K562 (cell line): Measurements from ENCODE around the gene NINL. TPM values are rescaled to one million over a fixed set of nuclear protein-coding genes. Genes with fewer than 3 reads are reported as not detected.
"Not testable (repeated sequence)": the region's sequence is repeated elsewhere in the genome, so short reads cannot be mapped to it uniquely, and the experiment has no call there.

ENCODE experiments used
- ATAC-seq: fragments of 200-7000 bp; cut with Tn5 transposase; 3 replicates; pipeline ENCODE4 v1.9.1; 2020; ENCODE audit warnings: moderate library complexity
- BruUV-seq: library from RNA; stranded (reverse); fragments of 400-500 nt; replicated peaks from 2 replicates; lab custom pipeline; 2021; lab: Mats Ljungman, UMichigan
- CTCF ChIA-PET: fragments of 300-600 bp; formaldehyde crosslinking; extraction: SDS; loops from one replicate; lab custom pipeline; 2021; ENCODE audit warnings: low intra/inter-chr PET ratio; lab: Yijun Ruan, JAX
- POLR2A ChIA-PET: fragments of 300-600, 350-650 bp; sonication (Branson Sonifier 250); formaldehyde crosslinking; extraction: SDS; loops from one replicate; lab custom pipeline; 2021; ENCODE audit warnings: antibody characterized with exemption, inconsistent platforms; lab: Yijun Ruan, JAX
- DNase-seq, 4 experiments: peaks; one replicate each; pipeline versions ENCODE4 v3.0.0 to v3.0.0-alpha.2; 2011 to 2018; ENCODE audit warnings: low spot score in 3 of 4, mixed read lengths in 3 of 4; ENCODE audit errors: extremely low read depth in 1 of 4
- FAIRE-seq: peaks from 2 replicates; lab custom pipeline; 2011; peaks lifted over from hg19 to GRCh38; lab: Jason Lieb, UNC
- H2AFZ ChIP-seq: 2 replicates; pipeline ENCODE4 v1.6.0; 2011; ENCODE audit warnings: low read depth, low read length, control low read depth, inconsistent platforms
- H3K27ac ChIP-seq: fragments of 200-600 bp; 3 replicates; pipeline ENCODE4 v1.8.0; 2011; ENCODE audit warnings: low read depth, mild to moderate bottlenecking, control low read depth, inconsistent platforms, low read length, moderate library complexity, mixed read lengths; ENCODE audit errors: extremely low read depth
- H3K27me3 ChIP-seq, 2 experiments: fragments of 300-600 bp in 1 of 2; 2 replicates in 1 of 2; 3 replicates in 1 of 2; pipeline versions ENCODE4 v1.6.0 to v1.8.0; 2011; ENCODE audit warnings: inconsistent platforms in 2 of 2, low read length in 2 of 2, mild to moderate bottlenecking in 1 of 2, mixed read lengths in 1 of 2, moderate library complexity in 1 of 2; ENCODE audit not compliant: control insufficient read depth in 2 of 2, insufficient read depth in 2 of 2
- H3K36me3 ChIP-seq: fragments of 300-600 bp; 3 replicates; pipeline ENCODE4 v1.8.0; 2011; ENCODE audit warnings: mild to moderate bottlenecking, low read length, inconsistent platforms; ENCODE audit not compliant: control insufficient read depth, insufficient read depth
- H3K4me1 ChIP-seq, 2 experiments: fragments of 200-600 bp in 1 of 2; replicated peaks in 1 of 2; 2 replicates in 1 of 2; 3 replicates in 1 of 2; pipeline versions ENCODE4 v1.5.1 to v1.8.0; 2011; ENCODE audit warnings: inconsistent platforms in 2 of 2, low read length in 2 of 2, mild to moderate bottlenecking in 1 of 2, mixed read lengths in 1 of 2, moderate library complexity in 1 of 2; ENCODE audit not compliant: control insufficient read depth in 2 of 2, insufficient read depth in 2 of 2
- H3K4me2 ChIP-seq: 2 replicates; pipeline ENCODE4 v1.6.1; 2011; ENCODE audit warnings: low read length, control low read depth, inconsistent platforms, mixed read lengths; ENCODE audit not compliant: insufficient read depth
- H3K4me3 ChIP-seq: fragments of 200-600 bp; sonication (generic), shearing (Covaris generic); 2 replicates; pipeline ENCODE4 v1.5.1; 2016; ENCODE audit warnings: control low read depth, inconsistent platforms
- H3K79me2 ChIP-seq: fragments of 200-600 bp; 3 replicates; pipeline ENCODE4 v1.8.0; 2011; ENCODE audit warnings: low read length, inconsistent platforms; ENCODE audit not compliant: control insufficient read depth, insufficient read depth
- H3K9ac ChIP-seq, 2 experiments: 2 replicates each; pipeline versions ENCODE4 v1.6.0 to v1.6.1; 2011; ENCODE audit warnings: low read depth in 2 of 2, low read length in 2 of 2, control low read depth in 1 of 2, inconsistent platforms in 1 of 2, mild to moderate bottlenecking in 1 of 2, mixed read lengths in 1 of 2; ENCODE audit not compliant: insufficient read depth in 1 of 2
- H3K9me1 ChIP-seq: one replicate; pipeline ENCODE4 v1.6.0; 2011; ENCODE audit warnings: inconsistent platforms, mild to moderate bottlenecking, low read length, moderate library complexity; ENCODE audit not compliant: control insufficient read depth, insufficient read depth
- H3K9me3 ChIP-seq: replicated peaks from 2 replicates; pipeline ENCODE4 v1.5.1; 2011; ENCODE audit warnings: low read depth, low read length, inconsistent platforms; ENCODE audit not compliant: control insufficient read depth, insufficient read depth
- H4K20me1 ChIP-seq: replicated peaks from 2 replicates; pipeline ENCODE4 v1.6.1; 2011; ENCODE audit warnings: low read length, inconsistent platforms, mixed read lengths; ENCODE audit not compliant: control insufficient read depth, insufficient read depth
- ETV6 ChIP-seq, 3 experiments: fragments of 150-350 bp in 1 of 3; sonication (generic) in 1 of 3; formaldehyde crosslinking in 1 of 3; IDR thresholded peaks; 2 replicates each; pipeline versions ENCODE4 v1.6.1 to v1.8.0; 2014 to 2022; ENCODE audit warnings: borderline replicate concordance in 2 of 3, low read depth in 2 of 3, antibody characterized with exemption in 1 of 3, low read length in 1 of 3, mild to moderate bottlenecking in 1 of 3, missing genetic modification reagents in 1 of 3
- MCM7 ChIP-seq, 2 experiments: fragments of 450-650 bp; IDR thresholded peaks; 2 replicates each; pipeline ENCODE4 v1.6.1; 2016 to 2018
- ZFX ChIP-seq: sonication (generic); formaldehyde crosslinking; IDR thresholded peaks from 2 replicates; pipeline ENCODE4 v1.8.0; 2022; ENCODE audit warnings: mild to moderate bottlenecking, missing genetic modification reagents, moderate library complexity
- WGBS: fragments of 100-300 bp; shearing (Covaris generic); methylation state at CpG from one replicate; pipeline ENCODE4 v1.1.6; 2016; ENCODE audit warnings: low coverage, mixed read lengths; ENCODE audit not compliant: insufficient coverage; ENCODE audit errors: missing lambda C conversion rate; 5-methylcytosine and 5-hydroxymethylcytosine counted together
- in situ Hi-C: fragments of 300-500 bp; cut with MboI; formaldehyde crosslinking; loops from 4 replicates; pipeline ENCODE4 v1.15.0; 2018; ENCODE audit warnings: inconsistent platforms, mixed read lengths
- intact Hi-C: fragments of 100-400 bp; cut with micrococcal nuclease; formaldehyde crosslinking; loops from 2 replicates; pipeline ENCODE4 v1.14.2; 2022
- polyA plus RNA-seq, 8 experiments: library from polyadenylated mRNA; depleted of rRNA in 4 of 8; stranded (reverse) in 5 of 8; unstranded in 3 of 8; fragments of >200 nt; fragmentation: Nextera tagmentation in 2 of 8; fragmentation: Illumina TruSeq in 1 of 8; extraction: Ambion mirVana in 2 of 8; extraction: Trizol in 1 of 8; gene quantifications; 2 replicates each; pipeline versions ENCODE4 v1.2.1 to v1.2.3, GENCODE V29; 2011 to 2014; ENCODE audit warnings: inconsistent platforms in 1 of 8, missing spikeins in 1 of 8
- total RNA-seq, 7 experiments: library from RNA; depleted of rRNA in 6 of 7; stranded (reverse); fragments of >200 nt in 6 of 7; fragmentation: Illumina TruSeq in 2 of 7; extraction: Trizol in 2 of 7; gene quantifications; 2 replicates each; pipeline versions ENCODE4 v1.2.1 to v1.2.3, GENCODE V29; 2011 to 2021; ENCODE audit warnings: low replicate concordance in 1 of 7

Gene NINL
- total and polyA plus RNA-seq, 9 of the 15 experiments (the other 6 are each of a cell fraction or from before 2014, with no cell fraction given), result 0.03 to 0.22 (median 0.05) TPM; not detected in 5

DNA sequence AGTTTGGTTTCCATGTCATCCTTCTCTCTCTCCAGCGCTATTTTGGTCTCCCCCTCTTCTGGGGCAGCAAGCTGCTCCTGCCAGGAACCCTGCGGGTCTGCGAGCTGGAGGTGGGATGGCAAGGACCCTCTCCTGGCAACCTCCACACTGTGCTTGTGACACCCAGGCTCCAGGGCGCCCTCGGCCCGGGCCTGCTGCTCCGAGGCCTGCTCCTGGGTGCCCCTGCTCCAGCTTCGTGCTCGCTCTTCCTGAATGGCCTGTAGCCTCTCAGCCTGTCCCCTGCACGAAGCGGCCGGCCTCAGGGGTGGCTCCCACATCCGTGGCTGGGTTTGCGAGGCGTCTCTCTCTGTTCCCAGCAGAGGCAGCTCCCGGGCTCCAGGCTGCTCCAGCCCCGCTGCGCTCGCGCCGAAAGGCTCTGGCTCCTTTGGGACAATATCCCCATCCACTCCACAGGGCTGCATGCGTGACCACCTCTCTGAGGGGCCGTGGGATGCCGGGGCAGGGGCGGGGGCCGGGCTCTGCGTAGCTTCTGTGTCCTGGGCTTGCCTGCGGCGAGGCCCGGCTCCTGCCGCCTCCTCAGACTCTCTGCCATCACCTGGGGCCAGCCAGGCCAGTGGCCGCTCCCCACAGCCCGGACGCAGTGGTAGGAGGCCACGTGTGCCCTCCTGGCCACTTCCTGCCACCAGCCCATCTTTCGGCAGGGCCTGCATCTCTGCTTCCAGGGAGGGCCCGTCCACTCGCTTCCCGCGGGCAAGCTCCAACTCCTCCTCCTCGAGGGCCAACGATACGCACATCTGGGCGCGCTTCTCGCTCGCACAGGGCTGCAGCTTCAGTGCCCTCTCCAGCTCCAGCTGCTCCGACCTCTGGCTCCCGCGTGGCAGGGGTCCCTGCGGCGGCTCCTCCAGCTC is 109.0 kb downstream of the NINL start:
- ATAC-seq, result no peak; the same call in none of the 3 replicates
- Histone ChIP-seq H2AFZ (no peak overlapping the region), H3K36me3 (no peaks in the 10 kb centered on the region), H3K9me1 (no peaks in the 10 kb centered on the region), H3K27me3 (peaks cover 9 to 60% of the 10 kb centered on the region in 2 experiments; a peak in 3 of 5 replicates), H3K4me1 (no peaks in the 10 kb centered on the region), H3K4me3 (no peak overlapping the region), H3K4me2 (no peak overlapping the region), H3K27ac (no peak overlapping the region), H4K20me1 (no peaks in the 10 kb centered on the region), H3K9me3 (no peaks in the 10 kb centered on the region), H3K9ac (no peak overlapping the region), H3K79me2 (no peaks in the 10 kb centered on the region)
- no peak for TF ChIP-seq ZFX (CRISPR knock-in tag)
- no peak for TF ChIP-seq MCM7 (IDR thresholded peaks at IDR 0.05)
- no peak for TF ChIP-seq ETV6 (IDR thresholded peaks at IDR 0.05; ENCODE audit: borderline replicate concordance in 1 of 2, low read depth in 2 of 2, low read length in 1 of 2)
- no peak for TF ChIP-seq ETV6 (CRISPR knock-in tag; IDR thresholded peaks at IDR 0.05; ENCODE audit: borderline replicate concordance)
- POLR2A ChIA-PET, result interaction anchor here (0.6 to 0.9 kb wide), 2 partner anchors 9 to 85 kb away, joined by 3 read pairs; no protein-coding TSS in a partner anchor
- DNase-seq, result no peak
- in situ Hi-C loops (no loop called here), intact Hi-C loops (loop anchor here (10.0 kb wide), 1 partner anchor 98 kb away; no protein-coding TSS in a partner anchor)
- WGBS, result 0% methylated on average over 14 of the region's 52 CpGs
- FAIRE-seq, result no peak
- CTCF ChIA-PET, result no interaction called here
- BruUV-seq, result no TSS peak

DNA sequence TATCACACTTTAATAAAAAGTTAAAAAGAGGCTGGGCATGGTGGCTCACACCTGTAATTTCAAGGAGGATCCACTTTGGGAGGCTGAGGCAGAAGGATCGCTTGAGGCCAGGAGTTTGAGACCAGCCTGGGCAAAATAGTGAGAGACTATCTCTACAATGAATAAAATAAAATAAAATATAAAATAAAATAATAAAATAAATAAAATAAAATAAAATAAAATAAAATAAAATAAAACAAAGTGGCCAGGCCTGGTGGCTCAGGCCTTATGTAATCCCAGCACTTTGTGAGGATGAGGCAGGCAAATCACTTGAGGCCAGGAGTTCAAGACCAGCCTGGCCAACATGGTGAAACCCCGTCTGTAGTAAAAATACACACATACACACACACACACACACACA is 112.0 kb downstream of the NINL start:
- BruUV-seq, FAIRE-seq, H3K27ac ChIP-seq, H3K79me2 ChIP-seq, H3K9me1 ChIP-seq, DNase-seq, H3K9me3 ChIP-seq, H3K4me2 ChIP-seq, CTCF ChIA-PET, H2AFZ ChIP-seq, ATAC-seq, H4K20me1 ChIP-seq, POLR2A ChIA-PET, H3K9ac ChIP-seq, H3K4me3 ChIP-seq, in situ Hi-C loops, H3K36me3 ChIP-seq: not testable (repeated sequence)
- intact Hi-C loops, result loop anchor here (5.0 to 10.0 kb wide), 2 partner anchors 69 to 102 kb away; no protein-coding TSS in a partner anchor
- 0% methylated on average over 1 of the region's 2 CpGs for WGBS
- Histone ChIP-seq H3K27me3 (peaks cover 9 to 35% of the 10 kb centered on the region in 2 experiments; a peak in 3 of 5 replicates), H3K4me1 (peaks cover 7 to 12% of the 10 kb centered on the region in 2 experiments; a peak in 4 of 5 replicates)
